HG03575 (cell line): ENCODE data around the gene BHLHA9.
"Not testable (repeated sequence)": the region's sequence is repeated elsewhere in the genome, so short reads cannot be mapped to it uniquely, and the experiment has no call there.

Experiments
- ATAC-seq: cut with Tn5 transposase; IDR thresholded peaks from one replicate; pipeline ENCODE4 v1.9.1; 2021; ENCODE audit not compliant: unreplicated experiment, insufficient number of reproducible peaks, low FRiP score; ENCODE audit errors: extremely low read depth

Gene BHLHA9

GRCh38 chr17:1270210-1271029, at the start of gene BHLHA9:
TSS of gene BHLHA9 (plus strand) at chr17:1270444. CDS start at chr17:1270564, 120 bp downstream.
- no peak for ATAC-seq

- ATAC-seq: no peak
Measured at GRCh38 chr17:1221209-1221608, 49.0 kb upstream of the BHLHA9 start.

GRCh38 chr17:1222321-1222720, 47.9 kb upstream of the BHLHA9 start:
- ATAC-seq: no peak

GRCh38 chr17:1223662-1224061, 46.6 kb upstream of the BHLHA9 start:
- ATAC-seq: no peak

- no peak for ATAC-seq
Measured at GRCh38 chr17:1224330-1224729, 45.9 kb upstream of the BHLHA9 start.

- ATAC-seq: no peak
Measured at GRCh38 chr17:1226308-1226707, 43.9 kb upstream of the BHLHA9 start.

- no peak for ATAC-seq
Measured at GRCh38 chr17:1227365-1227764, 42.9 kb upstream of the BHLHA9 start.

- ATAC-seq: no peak
Measured at GRCh38 chr17:1227917-1228780, 42.1 kb upstream of the BHLHA9 start.

GRCh38 chr17:1228781-1229348, 41.4 kb upstream of the BHLHA9 start:
- no peak for ATAC-seq

- no peak for ATAC-seq
Measured at GRCh38 chr17:1229349-1229899, 40.8 kb upstream of the BHLHA9 start.

GRCh38 chr17:1229900-1230501, 40.2 kb upstream of the BHLHA9 start:
- no peak for ATAC-seq

- no peak for ATAC-seq
Measured at GRCh38 chr17:1231456-1231855, 38.8 kb upstream of the BHLHA9 start.

- ATAC-seq: no peak
Measured at GRCh38 chr17:1232331-1232730, 37.9 kb upstream of the BHLHA9 start.

- ATAC-seq: no peak
Measured at GRCh38 chr17:1232786-1233185, 37.5 kb upstream of the BHLHA9 start.

- ATAC-seq: no peak
Measured at GRCh38 chr17:1234455-1234854, 35.8 kb upstream of the BHLHA9 start.

GRCh38 chr17:1237471-1237870, 32.8 kb upstream of the BHLHA9 start:
- ATAC-seq: no peak

GRCh38 chr17:1239210-1239609, 31.0 kb upstream of the BHLHA9 start:
- no peak for ATAC-seq

- ATAC-seq: not testable (repeated sequence)
Measured at GRCh38 chr17:1240426-1240825, 29.8 kb upstream of the BHLHA9 start.

GRCh38 chr17:1241929-1242328, 28.3 kb upstream of the BHLHA9 start:
- ATAC-seq: no peak
